Tibial nerve (tissue), 3 donors: Measurements from ENCODE around the gene FXYD6.

Experiments used
- POLR2A ChIP-seq, 2 donors: fragments of 450-650 bp; IDR thresholded peaks; one replicate each; pipeline ENCODE4 v1.6.1; 2017; ENCODE audit warnings: antibody characterized with exemption in 2 of 2, mild to moderate bottlenecking in 2 of 2, moderate library complexity in 2 of 2
- TF ChIP-seq, protein P1 (sequence below), 5 experiments: fragments of 200-600 bp in 3 of 5; fragments of 450-650 bp in 2 of 5; sonication (generic) in 3 of 5; IDR thresholded peaks; one replicate each; pipeline ENCODE4 v1.5.1; 2016 to 2019; ENCODE audit warnings: antibody characterized with exemption in 5 of 5, mild to moderate bottlenecking in 3 of 5, moderate library complexity in 2 of 5

- no peak for TF ChIP-seq POLR2A (IDR thresholded peaks at IDR 0.05)
- TF ChIP-seq, protein P1, sequence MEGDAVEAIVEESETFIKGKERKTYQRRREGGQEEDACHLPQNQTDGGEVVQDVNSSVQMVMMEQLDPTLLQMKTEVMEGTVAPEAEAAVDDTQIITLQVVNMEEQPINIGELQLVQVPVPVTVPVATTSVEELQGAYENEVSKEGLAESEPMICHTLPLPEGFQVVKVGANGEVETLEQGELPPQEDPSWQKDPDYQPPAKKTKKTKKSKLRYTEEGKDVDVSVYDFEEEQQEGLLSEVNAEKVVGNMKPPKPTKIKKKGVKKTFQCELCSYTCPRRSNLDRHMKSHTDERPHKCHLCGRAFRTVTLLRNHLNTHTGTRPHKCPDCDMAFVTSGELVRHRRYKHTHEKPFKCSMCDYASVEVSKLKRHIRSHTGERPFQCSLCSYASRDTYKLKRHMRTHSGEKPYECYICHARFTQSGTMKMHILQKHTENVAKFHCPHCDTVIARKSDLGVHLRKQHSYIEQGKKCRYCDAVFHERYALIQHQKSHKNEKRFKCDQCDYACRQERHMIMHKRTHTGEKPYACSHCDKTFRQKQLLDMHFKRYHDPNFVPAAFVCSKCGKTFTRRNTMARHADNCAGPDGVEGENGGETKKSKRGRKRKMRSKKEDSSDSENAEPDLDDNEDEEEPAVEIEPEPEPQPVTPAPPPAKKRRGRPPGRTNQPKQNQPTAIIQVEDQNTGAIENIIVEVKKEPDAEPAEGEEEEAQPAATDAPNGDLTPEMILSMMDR (IDR thresholded peaks at IDR 0.05), result no peak
Observed at GRCh38 chr11:117834838-117835443, 41.5 kb downstream of the FXYD6 start.
